Right ventricle myocardium inferior (tissue), 1 donor: Measurements from ENCODE around the gene GALNT2. TPM values are rescaled to one million over a fixed set of nuclear protein-coding genes. Genes with fewer than 3 reads are reported as not detected.

Source experiments
- ATAC-seq: fragments of 200-7000 bp; cut with Tn5 transposase; one replicate; pipeline ENCODE4 v1.9.1; 2020; ENCODE audit warnings: mild to moderate bottlenecking, moderate library complexity
- DNase-seq: peaks from one replicate; pipeline ENCODE4 v3.0.0; 2021; ENCODE audit errors: missing footprints
- intact Hi-C: fragments of 100-400 bp; cut with DNase I; formaldehyde crosslinking; loops from one replicate; pipeline ENCODE4 v1.11.0; 2022
- total RNA-seq: library from RNA; stranded (reverse); fragmentation: NEBNext Ultra II Directional; extraction: Animal tissue kit (Norgen Biotek cat#: 25700); gene quantifications from one replicate; pipeline ENCODE4 v1.2.1, GENCODE V29; 2021
- donor health status: DM: no; HTN: yes; CAD: no; lungs with severe emphysema.

Gene GALNT2
- total RNA-seq, 1 donor from 2014 or later: 29.2 TPM

DNA sequence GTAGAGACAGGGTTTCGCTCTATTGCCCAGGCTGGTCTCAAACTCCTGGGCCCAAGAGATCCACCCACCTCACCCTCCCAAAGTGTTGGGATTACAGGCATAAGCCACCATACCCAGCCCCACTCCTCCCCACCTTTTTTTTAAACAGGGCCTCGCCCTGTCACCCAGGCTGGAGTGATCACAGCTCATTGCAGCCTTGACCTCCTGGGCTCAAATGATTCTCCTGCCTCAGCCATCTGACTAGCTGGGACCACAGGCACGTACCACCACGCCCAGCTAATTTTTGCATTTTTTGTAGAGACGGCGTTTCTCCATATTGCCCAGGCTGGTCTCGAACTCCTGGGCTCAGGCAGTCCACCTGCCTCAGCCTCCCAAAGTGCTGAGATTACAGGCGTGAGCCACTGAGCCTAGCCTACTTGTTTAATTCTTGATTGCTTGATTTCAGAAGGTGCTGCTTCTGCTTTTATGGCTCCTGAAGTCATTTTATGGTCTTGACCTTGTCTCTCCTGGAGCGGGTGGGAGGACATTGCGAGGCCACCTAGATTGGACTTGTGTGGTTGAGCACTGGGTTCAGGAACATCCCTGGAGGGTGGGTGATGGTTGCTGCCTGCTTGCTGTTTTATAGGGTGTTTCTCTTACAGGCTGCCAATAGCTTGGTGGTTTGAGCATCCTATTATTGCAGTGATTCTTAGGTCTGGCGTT lies 81.9 kb downstream of the GALNT2 start:
- ATAC-seq (no peak), DNase-seq (no peak)
- intact Hi-C loops: no loop called here

DNA sequence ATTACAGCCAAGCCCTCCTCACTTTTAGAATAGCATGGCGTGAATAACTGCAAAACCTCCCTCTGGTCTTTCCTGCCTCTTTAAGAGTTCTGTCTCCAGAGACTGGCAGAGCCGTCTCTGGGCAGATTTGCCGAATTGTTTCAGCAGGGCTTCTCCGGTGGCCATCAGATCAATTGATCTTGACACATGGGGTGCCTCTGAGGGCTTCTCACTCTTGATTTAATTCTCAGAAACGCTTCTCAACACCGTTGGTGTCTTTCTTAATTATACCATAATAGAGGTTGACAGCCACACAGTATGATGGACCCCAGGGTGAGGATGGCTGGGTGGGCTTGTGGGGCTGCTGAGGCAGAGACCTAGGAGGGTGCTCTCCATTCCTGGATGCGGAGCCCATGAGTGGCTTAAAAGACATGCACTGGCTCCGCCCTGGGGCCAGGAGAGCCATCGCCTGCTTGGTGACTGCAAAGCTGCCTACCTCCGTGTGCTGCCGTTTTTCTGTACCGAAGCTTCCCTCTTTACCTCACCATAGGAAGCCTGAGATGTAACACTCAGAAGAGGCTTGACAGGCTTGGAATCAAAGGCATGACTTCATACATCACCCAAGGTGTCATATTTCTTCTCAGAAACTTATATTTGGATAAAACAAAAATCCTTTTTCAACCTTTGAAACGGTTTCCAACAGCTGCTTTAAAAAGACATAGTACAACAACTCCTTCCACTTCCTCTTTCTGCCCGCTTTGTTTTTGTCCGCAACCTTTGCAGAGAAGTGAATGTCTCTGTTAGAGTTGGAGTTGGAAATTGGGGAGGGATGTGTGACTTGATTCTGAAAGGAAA lies 82.9 kb downstream of the GALNT2 start:
- no peak for ATAC-seq
- intact Hi-C loops: no loop called here
- DNase-seq: no peak

DNA sequence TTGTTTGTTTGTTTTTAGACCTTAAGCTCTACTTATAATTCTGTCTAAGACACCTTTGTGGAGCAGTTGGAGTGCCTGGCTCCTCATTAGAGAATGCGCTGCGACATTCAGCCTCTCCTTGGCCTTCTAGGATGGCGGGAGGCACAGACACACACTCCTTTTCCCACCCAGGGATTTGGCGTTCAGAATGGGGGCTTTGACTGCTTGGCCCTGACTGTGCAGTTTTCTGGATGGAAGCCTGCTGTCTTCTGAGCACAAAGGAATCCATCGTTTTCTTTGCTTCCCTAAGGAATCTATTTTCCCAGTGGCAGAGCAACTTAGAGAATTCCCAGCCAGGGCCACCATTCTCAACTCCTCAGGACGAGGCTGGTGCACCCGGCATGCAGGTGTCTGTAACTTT lies 83.6 kb downstream of the GALNT2 start:
- ATAC-seq (no peak), DNase-seq (no peak)
- intact Hi-C loops: no loop called here

DNA sequence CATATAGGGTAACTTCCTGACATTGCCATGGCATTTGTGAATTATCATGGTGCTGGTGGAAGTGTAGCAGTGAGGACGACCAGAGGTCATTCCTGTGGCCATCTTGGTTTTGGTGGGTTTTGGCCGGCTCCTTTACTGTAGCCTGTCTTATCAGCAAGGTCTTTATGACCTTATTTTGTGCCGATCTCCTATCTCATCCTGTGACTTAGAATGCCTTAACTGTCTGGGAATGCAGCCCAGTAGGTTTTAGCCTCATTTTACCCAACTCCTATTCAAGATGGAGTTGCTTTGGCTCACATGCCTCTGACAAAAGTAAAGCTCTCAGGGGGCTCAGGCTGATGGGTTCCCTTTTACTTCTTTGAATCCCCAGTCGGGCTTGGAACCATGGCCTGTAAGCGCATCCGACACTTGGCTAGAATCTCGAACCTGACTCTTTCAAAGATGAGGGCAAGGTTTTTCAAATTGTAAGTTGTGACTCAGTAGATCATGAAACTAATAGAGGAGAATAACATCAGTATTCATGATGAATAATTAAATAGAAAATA lies 85.0 kb downstream of the GALNT2 start:
- intact Hi-C loops: no loop called here

DNA sequence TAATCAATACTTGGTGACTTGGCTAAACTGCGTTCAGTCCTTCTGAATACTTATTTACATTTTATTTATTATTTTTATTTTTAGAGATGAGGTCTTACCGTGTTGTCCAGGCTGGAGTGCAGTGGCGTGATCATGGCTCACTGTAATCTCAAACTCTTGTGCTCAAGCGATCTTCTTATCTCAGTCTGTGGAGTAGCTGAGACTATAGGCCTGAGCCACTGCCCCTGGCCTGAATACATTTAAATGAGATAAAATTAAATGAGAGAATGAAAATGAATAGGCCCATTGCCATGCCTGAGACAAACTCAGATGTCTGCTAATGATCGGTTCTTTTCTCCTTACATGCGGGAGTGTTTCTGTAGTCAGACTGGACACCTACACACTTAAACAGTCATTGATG lies 86.0 kb downstream of the GALNT2 start:
- ATAC-seq: no peak
- intact Hi-C loops: no loop called here
- DNase-seq: no peak

More for the DNA sequence above, 85.0 kb downstream of the GALNT2 start:
- ATAC-seq: no peak
- no peak for DNase-seq

DNA sequence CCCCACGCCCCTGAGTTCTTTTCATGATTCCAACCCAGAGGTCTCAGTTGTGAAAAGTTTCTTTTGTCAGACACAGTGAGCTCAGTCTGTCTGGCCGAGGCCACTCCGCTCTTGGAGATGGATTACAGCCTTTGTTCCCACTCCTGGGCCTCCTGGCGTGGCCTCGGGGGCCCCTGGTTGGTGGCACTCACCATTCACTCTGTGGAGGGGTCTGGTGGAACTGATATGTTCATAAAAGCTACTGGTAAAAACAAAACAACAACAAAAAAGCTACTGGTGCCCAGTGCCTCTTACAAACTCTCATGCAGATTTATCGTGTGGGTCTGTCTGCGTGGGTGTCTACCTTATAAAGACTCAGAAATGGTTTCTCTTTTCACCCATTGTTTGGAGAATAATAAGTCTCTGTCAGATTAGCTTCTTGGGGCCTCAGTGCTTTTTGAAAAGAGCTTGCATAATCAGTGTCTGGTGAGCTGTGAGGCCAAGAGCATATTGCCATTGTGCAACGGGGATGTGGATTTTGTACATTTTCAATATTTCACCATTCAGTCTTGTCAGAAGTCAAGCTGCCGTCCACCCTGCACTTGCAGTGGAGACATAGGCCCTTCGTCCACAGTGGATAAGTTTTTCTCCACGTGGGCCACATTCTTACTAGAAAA lies 86.7 kb downstream of the GALNT2 start:
- intact Hi-C loops: no loop called here
- ATAC-seq: peak; percentile 70
- DNase-seq: no peak

DNA sequence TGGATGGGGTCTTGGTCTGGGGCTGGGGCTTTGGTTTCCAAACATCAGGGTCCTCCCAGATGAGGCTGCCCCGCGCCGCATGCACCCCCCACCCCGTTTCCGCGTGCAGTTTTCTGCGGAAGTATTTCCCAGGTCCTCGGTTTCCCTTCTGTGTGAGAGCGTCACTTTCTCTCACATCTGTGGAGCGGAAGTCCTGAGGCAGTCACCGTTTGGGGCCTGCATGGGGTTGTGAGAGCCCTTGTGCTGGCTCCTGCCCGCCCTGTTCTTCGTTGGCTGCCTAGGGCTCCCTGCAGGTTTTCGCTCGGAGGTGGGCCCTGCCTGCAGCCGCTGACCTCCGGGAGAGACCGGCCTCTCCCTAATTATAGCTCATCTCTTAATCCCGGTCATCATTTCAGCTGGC lies 88.0 kb downstream of the GALNT2 start:
- intact Hi-C loops: no loop called here
- DNase-seq: no peak
- ATAC-seq: no peak

DNA sequence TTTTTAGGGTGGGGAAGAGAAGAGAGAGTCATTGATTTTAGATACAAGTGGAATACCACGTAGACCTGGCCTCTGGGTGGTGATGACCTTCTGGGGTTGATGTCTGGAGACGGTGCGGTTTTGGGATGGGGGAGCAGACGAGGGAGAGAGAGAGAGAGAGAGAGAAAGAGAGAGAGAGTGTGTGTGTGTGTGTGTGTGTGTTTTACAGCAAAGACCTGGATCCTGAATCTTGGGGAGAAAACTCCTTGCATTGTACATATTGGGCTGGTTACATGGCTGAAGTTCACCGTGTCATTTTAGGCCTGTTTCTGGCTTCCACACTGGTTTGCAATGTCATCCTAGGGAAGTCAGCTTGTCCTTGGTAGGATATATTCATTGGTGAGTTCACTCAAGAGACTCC lies 89.0 kb downstream of the GALNT2 start:
- DNase-seq (no peak), ATAC-seq (no peak)
- intact Hi-C loops: no loop called here

DNA sequence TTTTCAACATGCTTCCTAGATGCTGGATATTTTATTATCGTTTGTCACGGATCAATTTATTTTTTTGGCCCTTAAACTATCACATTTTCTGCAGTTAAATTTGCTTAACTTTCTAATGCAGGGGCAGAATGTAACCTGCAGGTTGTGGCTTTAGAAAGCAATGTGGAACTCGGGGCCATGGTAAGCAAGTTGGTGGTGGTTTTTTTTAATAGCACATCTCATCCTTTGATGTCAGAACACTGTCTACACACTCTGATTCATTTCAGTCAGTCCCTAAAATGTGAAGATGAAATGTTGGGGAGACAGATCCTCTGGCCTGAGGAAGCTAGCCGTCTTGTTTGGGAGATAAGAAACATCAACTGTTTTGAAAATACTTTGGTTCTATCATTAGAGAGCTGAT lies 89.5 kb downstream of the GALNT2 start:
- intact Hi-C loops: no loop called here
- no peak for DNase-seq

DNA sequence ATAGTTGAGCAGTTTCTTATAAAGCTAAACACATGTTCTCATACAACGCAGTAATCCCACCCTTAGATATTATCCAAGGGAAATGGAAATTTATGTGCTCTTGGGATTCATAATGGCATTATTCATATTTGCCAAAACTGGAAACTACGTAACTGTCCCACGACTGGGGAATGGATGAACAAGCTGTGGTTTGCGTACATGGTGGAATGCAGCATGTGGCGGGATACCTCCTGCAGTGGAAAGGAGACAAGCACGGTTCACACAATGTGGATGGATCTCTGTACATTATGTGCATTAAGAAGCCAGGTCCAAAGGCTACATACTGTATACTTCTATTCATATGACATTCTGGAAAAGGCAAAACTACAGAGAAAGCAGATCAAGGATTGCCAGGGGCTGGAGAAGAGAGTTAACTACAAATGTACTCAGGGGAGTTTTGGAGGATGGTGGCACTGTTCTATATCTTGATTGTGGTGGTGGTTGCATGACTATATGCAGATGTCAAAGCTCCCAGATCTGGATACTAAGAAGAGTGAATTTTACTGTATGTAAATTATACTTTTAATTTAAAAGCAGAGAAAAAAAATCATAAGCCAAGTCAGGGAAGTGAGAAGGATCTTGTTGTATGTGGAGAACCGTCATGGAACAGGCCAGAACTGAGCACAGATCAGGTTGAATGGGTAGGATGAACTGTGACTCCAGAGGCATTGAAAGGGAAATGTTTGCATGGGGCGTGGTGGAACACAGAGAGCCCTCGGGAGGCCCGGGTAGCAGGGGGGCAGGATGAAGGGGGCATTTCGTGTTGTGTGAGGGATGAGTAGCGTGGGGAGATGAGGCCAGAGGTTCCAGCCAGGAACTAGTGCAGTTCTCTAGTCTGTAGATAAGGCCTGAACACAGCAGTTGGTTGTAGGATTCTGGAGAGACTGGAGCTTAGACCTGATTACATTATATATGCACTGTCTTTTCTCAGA lies 90.7 kb downstream of the GALNT2 start:
- intact Hi-C loops: no loop called here
- ATAC-seq (peak; percentile 38), DNase-seq (no peak)

More for the DNA sequence above, 89.5 kb downstream of the GALNT2 start:
- ATAC-seq: no peak

DNA sequence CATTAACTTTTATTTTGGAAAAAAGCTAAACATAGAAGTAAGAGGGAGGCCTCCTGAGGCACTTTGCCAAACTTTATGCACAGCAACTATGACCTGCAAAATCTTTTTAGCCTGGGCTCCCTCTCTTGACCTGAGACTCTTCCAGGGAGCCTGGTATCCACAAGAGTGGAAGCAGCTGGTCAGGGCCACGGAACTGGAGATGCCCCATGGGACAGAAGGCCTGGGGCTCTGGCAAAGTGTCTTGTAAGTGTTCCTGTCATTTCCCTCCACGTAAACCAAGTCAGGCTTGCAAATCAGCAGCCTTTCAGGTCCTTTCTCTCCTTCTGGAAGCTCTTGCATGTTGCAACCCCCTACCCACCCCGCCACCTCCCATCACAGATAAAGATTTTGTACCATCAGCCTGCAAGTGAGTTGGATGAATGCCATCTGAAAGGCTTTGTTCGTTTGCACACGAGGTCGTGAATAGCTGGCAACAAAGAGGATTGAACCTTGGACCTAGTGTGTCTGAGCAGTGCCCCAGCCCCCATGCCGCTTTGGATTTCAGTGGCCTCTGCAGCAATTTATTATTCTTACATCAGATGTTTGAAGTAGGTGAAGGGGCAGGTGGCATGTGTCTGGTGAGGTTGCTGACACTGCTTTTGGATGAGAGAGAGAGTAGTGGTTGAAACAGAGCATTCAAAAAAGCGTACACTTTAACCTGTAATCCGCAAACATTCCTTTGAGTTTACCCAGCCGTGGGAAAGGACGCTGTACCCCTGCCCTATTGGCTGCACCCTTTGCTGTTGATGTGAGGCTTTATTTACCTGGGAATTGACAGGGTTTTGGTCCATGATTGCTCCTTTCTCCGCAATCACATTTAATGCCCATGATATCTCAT lies 91.6 kb downstream of the GALNT2 start:
- ATAC-seq: no peak
- DNase-seq: no peak
- intact Hi-C loops: no loop called here

DNA sequence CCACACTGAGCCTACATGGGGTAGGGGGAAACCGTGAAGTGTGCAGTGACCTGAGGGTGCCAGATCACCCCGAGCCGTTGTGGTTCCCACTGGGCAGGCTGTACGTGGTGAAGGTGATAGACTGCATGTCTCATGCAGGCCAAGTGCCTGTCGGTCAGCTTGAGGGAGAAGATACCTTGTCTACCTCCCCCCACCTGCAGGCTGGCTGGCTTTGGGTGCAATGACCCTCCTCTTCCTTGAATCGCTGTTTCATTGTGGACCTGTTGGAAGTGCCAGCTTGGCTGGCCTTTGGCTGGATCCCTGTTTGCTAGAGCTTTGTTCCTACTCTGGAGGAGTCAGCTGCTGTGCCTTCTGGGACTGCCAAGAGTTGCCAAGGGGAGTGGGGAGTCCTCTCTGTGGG lies 92.5 kb downstream of the GALNT2 start:
- DNase-seq (no peak), ATAC-seq (no peak)
- intact Hi-C loops: no loop called here

DNA sequence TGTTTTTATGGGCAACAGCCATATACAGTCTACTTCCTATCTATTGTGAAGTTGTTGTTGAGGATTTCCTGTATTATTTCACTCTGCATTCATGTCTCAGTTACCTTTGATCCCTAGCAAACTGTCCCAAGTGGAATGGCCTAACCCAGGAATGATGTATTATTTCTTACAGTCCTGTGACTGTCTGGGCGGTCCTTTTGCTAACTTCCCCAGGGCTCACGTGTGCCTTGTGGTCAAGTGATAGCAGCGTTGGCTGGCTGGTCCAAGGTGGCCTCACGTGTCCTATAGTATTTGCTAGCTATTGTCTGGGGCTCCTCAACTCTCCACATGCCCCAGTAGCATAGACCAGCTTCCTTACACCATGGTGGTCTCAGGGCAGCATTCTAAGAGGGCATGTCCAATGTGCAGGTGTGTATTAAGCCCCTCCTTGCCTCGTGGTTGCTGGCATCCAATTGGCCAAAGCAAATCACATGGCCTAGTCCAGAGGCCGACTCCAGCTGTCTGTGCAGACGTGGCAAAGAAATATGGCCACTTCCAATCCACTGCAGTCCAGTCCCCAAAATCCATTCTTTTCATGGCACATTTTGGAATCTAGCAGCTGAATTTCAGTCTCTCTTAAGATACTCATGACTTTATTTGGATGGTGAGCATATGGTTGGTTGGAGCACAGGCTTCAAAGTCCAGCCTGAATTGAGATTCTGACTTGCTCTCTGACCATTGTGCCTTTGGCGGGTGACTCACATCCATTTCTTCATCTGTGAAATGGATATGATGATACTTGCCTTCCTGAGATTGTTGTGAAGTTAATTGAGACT lies 94.1 kb downstream of the GALNT2 start:
- ATAC-seq: no peak
- intact Hi-C loops: no loop called here
- DNase-seq: no peak

DNA sequence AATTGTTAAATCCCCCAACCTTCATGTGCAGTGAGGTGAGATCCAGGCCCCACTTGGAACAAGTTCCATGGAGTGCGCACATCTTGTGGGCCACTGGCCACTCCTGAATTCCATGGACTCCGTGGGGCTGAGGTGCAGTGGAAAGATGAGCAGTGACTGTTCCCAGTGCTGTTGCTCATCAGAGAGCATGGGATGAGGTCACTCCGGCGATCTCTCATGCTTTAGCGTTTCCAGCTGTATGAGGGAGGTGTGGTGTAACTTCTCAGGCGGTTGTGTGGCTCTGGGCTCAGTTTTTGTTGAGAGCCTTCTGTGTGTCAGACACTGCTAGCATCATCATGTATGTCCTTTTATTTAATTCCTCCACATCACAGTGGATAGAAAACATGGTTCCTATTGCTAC lies 96.2 kb downstream of the GALNT2 start:
- intact Hi-C loops: no loop called here
- DNase-seq (no peak), ATAC-seq (peak; percentile 75)

DNA sequence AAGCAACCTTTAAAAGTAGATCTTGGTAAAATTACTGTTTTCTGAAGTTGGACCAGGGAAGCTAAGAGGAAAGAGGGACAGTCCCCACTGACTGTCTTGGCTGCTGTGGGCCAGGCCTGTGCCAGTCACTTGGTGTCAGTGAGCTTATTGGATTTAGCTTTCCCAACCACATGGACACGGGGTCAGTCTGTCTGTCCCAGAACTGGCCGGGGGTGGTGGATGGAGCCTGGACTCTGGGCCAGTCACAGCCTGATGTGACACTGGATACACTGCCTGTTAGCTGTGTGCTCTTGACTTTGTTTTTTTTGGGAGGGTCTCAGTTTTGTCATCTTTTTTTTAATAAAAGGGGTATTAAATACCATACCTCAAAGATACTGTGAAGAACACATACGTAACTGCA lies 96.7 kb downstream of the GALNT2 start:
- ATAC-seq (peak; percentile 37), DNase-seq (no peak)
- intact Hi-C loops: no loop called here

DNA sequence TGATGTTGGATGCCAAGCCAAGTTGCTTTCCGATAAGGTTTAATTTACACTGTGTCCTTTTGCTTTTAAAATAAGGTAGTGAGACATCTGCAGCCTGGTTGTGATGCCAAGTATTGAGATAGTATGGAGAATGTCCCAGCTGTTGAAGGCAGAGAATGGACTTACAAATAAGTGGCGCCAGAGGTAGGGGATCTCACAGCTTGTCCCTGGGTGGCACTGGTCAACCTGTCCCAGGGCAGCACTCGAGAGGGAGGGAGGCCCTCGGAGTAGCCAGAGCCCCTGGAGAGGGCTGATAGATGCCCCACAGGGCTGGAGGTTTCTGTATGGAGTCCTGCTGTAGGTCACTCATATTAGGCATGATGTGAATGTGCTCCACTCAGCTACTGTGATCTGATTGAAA lies 98.5 kb downstream of the GALNT2 start:
- intact Hi-C loops: no loop called here
- no peak for ATAC-seq
- DNase-seq: no peak
